Measurements from ENCODE around the gene DUSP8.
"Not testable (repeated sequence)": the region's sequence is repeated elsewhere in the genome, so short reads cannot be mapped to it uniquely, and the experiment has no call there.

DUSP8 gene

DNA sequence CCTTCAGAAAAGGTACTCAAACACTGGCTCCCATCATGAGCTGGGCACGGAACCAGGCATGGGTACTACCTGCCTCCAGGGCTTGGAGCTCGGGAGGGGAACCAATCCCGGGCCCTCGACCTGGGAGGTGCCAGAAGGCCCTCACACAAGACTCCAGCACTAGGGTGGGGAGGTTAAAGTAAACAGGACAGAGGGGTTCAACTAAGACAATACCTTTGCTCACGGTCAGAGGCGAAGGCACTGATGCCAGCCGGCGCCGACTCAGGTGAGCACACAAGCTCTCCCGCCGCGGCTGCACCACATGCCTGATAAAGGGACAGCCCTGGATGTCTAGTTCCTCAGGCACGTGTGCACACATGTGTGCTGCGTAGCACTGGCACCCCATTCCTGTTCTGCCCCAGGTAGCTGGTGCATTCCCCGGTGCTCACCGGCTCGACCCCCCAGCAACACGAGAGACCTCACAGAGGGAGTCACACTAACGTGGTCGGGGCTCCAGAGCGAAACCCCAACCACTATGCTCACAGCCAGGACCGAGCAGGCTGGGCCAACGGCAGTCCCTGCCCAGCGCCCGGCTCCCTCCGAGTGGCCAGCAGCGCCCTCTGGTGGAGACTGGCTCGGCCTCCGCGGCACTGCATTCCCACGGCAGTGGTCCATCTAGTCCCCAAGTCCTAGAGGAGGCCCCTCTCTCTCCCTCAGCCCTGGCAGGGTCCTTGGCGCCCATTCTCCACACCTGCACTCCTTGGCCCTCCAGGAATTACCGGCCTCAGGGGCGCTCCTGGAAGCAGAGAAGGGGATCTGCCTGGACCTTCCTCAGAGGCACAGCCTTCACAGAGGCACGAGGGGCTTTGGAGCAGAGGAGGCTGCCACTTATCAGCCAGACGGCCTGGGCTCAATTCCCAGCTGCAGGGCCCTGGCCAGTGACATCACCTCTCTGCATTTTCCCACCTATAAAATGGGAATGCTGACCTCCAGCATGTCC lies 56.7 kb downstream of the DUSP8 start:
- DNase-seq (ENCODE audit: low read depth): peak; percentile 50
- TF ChIP-seq, protein P1, sequence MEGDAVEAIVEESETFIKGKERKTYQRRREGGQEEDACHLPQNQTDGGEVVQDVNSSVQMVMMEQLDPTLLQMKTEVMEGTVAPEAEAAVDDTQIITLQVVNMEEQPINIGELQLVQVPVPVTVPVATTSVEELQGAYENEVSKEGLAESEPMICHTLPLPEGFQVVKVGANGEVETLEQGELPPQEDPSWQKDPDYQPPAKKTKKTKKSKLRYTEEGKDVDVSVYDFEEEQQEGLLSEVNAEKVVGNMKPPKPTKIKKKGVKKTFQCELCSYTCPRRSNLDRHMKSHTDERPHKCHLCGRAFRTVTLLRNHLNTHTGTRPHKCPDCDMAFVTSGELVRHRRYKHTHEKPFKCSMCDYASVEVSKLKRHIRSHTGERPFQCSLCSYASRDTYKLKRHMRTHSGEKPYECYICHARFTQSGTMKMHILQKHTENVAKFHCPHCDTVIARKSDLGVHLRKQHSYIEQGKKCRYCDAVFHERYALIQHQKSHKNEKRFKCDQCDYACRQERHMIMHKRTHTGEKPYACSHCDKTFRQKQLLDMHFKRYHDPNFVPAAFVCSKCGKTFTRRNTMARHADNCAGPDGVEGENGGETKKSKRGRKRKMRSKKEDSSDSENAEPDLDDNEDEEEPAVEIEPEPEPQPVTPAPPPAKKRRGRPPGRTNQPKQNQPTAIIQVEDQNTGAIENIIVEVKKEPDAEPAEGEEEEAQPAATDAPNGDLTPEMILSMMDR (IDR thresholded peaks at IDR 0.05; ENCODE audit: insufficient read depth, low read depth, low read length, missing control alignments): peak; percentile 94
- no peak overlapping the region for H3K4me3 ChIP-seq (ENCODE audit: low read depth, low read length)

DNA sequence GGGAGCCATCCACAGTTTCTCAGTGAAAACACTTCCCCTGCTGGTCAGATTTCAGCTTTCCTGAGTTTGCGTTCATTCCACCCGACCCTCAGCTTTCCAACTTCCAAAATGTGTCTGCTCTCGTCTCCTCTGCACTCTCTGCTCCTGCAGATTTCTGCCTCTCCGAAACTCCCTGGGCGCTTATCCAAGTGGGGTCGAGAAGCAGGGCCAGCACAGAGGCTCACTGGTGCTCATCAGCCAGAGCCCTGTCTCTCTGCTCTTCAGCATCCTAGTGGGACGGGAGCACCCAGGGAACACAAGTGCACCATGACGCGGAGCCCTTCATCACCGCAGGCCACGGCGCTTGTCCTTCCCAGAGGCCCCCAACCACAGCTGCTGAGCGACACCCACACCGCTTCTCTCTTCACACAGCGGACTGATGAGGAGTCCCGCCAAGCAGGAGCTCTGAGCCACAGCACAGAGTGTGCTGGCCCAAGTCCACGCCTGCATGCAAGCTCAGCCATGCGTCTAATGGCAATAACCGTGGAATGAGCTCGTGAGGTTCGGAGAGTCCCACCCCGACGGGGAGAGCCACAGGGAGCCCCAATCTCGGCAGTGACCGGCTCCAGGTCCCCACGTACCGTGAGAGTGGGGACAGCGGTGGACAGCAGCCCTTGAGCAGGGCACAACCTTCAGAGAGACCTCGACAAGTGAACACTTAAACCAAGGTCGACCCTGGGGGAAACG lies 57.6 kb downstream of the DUSP8 start:
- H3K4me3 ChIP-seq (ENCODE audit: low read depth, low read length): no peak overlapping the region
- DNase-seq (ENCODE audit: low read depth): no peak
- TF ChIP-seq, protein P1 (IDR thresholded peaks at IDR 0.05; ENCODE audit: insufficient read depth, low read depth, low read length, missing control alignments): no peak

DNA sequence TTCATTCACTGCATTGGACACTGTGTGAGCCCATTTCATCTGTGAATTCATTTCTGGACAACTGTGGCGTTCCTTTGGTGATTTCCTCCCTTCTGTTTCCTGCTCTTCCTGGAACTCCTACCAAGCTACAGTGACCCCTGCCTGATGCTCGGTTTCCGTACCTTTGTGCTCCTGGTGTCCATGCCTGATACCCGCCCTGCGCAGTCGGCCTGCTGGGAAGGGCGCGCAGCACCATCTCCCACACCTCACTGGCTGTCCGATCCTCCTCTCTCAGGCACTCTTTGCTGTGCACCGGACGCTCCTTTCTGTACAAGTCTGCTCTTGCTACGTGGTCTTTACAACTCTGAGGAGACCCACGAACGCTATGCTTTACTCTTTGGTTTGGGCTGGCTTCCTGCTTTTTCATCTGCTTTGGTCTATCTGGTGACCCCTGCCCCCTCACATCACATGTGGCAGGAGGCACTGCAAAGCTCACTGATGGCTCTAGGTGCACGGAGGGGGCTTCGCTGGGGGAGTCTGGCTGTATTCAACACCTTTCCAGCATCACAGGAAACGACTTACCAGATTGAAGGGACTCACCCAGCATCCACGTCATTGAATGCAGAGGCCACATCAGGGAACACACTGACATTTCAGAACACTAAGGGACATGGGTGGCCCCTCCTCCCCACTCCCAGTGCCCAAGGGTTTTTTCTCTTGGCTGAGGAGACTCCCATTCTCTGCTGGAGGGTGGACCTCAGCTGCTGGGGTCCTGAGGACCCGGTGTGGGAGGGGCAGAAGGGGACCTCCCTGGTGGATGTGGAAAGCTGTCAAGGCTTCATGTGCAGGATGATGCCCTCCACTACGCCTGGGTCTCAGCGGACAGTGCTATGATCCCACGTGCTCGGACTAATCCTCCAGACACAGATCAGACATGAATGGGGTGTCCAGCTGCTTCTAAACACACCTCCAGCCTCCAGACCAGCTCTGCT lies 58.5 kb downstream of the DUSP8 start:
- DNase-seq (ENCODE audit: low read depth): no peak
- TF ChIP-seq, protein P1 (IDR thresholded peaks at IDR 0.05; ENCODE audit: insufficient read depth, low read depth, low read length, missing control alignments): no peak
- H3K4me3 ChIP-seq (ENCODE audit: low read depth, low read length): no peak overlapping the region

DNA sequence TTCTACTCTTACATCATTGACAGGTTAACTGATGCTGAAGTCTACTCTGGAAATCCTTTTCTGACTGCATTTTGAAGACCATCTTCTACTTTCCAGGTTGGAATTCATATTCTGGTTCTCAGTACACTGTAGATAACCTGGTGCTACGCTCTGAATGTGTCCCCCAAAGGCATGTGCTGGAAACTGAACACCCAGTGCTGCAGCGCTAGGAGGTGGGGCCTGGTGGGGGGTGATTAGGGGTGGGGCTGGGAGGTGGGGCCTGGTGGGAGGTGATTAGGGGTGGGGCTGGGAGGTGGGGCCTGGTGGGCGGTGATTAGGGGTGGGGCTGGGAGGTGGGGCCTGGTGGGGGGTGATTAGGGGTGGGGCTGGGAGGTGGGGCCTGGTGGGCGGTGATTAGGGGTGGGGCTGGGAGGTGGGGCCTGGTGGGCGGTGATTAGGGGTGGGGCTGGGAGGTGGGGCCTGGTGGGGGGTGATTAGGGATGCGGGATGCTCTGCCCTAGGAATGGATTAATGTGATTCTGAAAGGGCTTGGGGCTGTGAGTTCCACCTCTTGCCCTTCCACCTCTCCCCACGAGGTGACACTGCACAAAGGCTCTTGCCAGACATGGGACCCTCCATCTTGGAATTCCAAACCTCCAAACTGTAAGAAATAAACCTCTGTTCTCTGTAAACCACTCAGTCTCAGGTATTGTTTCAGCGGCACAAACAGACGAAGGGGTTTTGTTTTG lies 59.4 kb downstream of the DUSP8 start:
- not testable (repeated sequence) for DNase-seq (ENCODE audit: low read depth); H3K4me3 ChIP-seq (ENCODE audit: low read depth, low read length)

DNA sequence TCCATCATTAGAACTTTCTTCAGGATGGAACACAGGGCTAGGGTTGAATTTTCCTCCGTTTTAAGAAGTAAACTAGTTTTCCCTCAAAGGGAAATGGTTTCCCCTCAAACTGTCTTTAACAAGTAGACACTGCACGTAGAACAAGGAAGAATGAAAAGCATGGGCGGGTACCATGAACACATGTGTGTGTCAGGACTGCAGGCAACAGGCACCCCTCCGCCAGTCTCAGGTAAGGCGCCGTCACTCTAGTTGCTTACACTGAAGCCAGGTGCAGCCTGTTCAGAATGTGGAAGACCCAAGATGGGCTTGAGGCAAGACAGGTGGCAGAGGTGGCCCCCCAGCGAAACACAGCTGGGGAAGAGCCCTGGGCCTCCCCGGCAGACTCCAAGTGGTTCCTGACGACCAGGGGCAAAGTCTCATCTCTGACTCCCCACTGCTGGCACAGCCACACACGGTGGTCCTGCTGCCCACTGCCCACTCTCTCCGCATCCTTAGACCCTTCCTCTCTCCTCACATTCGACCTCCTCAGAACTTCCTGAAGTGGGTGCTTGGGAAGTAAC lies 60.1 kb downstream of the DUSP8 start:
- H3K4me3 ChIP-seq (ENCODE audit: low read depth, low read length): no peak overlapping the region
- TF ChIP-seq, protein P1 (IDR thresholded peaks at IDR 0.05; ENCODE audit: insufficient read depth, low read depth, low read length, missing control alignments): no peak
- no peak for DNase-seq (ENCODE audit: low read depth)

DNA sequence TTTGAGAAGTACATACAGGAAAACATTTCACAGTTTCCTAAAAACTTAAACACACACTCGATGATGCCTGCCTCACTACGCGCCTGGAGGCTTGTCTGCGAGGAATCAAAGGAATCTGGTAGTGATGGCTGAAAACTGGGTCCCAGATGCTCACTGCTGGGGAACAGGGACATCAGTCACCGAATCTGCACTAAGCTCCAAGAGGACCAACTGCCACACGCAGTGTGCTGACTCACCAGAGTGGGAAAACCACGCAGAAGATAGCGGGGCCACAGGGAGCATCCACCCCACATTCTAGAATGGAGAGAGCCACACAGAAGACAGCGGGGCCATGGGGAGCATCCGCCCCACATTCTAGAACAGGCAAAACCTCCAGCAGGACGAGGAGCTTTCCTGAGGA lies 61.1 kb downstream of the DUSP8 start:
- TF ChIP-seq, protein P1 (IDR thresholded peaks at IDR 0.05; ENCODE audit: insufficient read depth, low read depth, low read length, missing control alignments): no peak
- no peak for DNase-seq (ENCODE audit: low read depth)
- H3K4me3 ChIP-seq (ENCODE audit: low read depth, low read length): no peak overlapping the region

DNA sequence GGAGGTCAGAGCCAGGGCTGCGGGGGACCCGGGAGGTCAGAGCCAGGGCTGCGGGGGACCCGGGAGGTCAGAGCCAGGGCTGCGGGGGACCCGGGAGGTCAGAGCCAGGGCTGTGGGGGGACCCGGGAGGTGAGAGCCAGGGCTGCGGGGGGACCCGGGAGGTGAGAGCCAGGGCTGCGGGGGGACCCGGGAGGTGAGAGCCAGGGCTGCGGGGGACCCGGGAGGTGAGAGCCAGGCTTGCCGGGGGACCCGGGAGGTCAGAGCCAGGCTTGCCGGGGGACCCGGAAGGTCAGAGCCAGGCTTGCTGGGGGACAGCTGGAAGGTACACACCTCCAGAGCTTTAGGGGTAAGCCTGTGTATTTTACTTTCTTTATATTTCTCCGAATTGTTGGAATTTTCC lies 61.7 kb downstream of the DUSP8 start:
- not testable (repeated sequence) for DNase-seq (ENCODE audit: low read depth)

More for the DNA sequence above, 61.7 kb downstream of the DUSP8 start:
- H3K4me3 ChIP-seq (ENCODE audit: low read depth, low read length): not testable (repeated sequence)
